ENCODE data around the gene SPIN2A. TPM values are rescaled to one million over a fixed set of nuclear protein-coding genes. Genes with fewer than 3 reads are reported as not detected.

Gene SPIN2A
- polyA plus RNA-seq, 4 donors: 0.12 to 1.8 TPM; not detected in 2

Other genes with a start within 250 kb of the SPIN2A start
- gene SPIN3, start 141.9 kb downstream of the SPIN2A start, polyA plus RNA-seq: 10 to 100 TPM in 1 of 4 donors, 1 to 10 TPM in 2, under 1 TPM in 1; 0.89 to 20.9 (median 3.5) TPM
- 10 to 100 TPM in 2 of 4 donors, 1 to 10 TPM in 2; 4.1 to 11.1 (median 8.1) TPM for gene SPIN2B, start 15.8 kb downstream of the SPIN2A start, polyA plus RNA-seq
- gene FAAH2, start 149.3 kb upstream of the SPIN2A start, polyA plus RNA-seq: 10 to 100 TPM in 1 of 4 donors, 1 to 10 TPM in 3; 1.3 to 13.3 (median 2.3) TPM